ENCODE data around the gene IFNL3. TPM values are rescaled to one million over a fixed set of nuclear protein-coding genes. Genes with fewer than 3 reads are reported as not detected.

IFNL3 gene
- total RNA-seq, 1 donor, result not detected

DNA sequence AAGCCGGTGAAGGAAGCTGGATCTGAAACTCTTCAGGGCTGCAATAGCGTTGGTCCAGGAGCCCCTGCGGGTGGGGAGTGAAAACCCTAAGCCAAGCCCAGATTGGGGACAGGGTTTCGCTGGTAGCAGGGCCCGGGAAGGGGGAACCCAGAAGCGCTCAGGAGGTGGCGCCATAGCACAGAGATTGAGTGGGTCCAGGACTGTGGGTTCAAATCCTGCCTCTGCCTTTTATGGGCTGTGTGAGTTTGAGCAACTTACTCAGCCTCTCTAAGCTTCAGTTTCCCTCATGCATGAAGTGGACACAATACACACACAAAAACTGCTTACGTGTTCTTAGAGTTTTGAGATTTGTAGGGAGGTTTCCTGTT lies 32.4 kb downstream of the IFNL3 start:
- DNase-seq (ENCODE audit: low read depth), result no peak
- H3K4me3 ChIP-seq (ENCODE audit: low read depth, low read length), result no peak overlapping the region
- TF ChIP-seq CTCF (IDR thresholded peaks at IDR 0.05; ENCODE audit: insufficient read depth, low read depth, low read length), result peak; percentile 41

DNA sequence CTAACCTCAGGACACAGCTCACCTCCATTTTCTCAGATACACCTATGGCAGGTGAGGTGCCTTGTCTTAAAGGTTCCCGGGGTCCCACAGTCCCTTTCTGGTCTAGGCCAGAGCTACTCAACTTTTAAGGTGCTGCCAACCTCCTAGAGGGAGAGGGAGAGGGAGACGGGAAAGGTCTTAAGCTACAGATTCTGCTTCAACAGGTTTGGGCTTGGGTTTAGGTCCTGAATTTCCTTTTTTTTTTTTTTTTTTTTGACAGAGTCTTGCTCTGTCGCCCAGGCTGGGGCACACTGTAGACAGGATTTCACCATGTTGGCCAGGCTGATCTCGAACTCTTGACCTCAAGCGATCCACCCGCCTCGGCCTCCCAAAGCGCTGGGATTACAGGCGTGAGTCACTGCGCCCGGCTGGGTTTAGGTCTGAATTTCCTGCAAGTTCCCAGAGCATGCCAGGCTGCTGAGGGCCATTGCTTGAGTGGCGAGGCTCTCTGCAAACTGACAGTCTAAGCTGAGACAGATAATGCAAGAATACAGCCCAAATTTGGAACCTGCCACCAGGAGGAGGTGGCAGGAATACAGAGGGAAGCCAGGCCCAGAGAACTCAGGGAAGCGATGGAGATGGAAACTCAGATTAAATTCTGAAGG lies 33.0 kb downstream of the IFNL3 start:
- TF ChIP-seq CTCF (IDR thresholded peaks at IDR 0.05; ENCODE audit: insufficient read depth, low read depth, low read length), result no peak
- peak; percentile 17 for DNase-seq (ENCODE audit: low read depth)

GRCh38 chr19:39209196-39209595 lies 35.6 kb downstream of the IFNL3 start:
- no peak for TF ChIP-seq CTCF (IDR thresholded peaks at IDR 0.05; ENCODE audit: insufficient read depth, low read depth, low read length)
- DNase-seq (ENCODE audit: low read depth), result no peak
- H3K4me3 ChIP-seq (ENCODE audit: low read depth, low read length), result no peak overlapping the region

More for the DNA sequence above, 33.0 kb downstream of the IFNL3 start:
- no peak overlapping the region for H3K4me3 ChIP-seq (ENCODE audit: low read depth, low read length)

DNA sequence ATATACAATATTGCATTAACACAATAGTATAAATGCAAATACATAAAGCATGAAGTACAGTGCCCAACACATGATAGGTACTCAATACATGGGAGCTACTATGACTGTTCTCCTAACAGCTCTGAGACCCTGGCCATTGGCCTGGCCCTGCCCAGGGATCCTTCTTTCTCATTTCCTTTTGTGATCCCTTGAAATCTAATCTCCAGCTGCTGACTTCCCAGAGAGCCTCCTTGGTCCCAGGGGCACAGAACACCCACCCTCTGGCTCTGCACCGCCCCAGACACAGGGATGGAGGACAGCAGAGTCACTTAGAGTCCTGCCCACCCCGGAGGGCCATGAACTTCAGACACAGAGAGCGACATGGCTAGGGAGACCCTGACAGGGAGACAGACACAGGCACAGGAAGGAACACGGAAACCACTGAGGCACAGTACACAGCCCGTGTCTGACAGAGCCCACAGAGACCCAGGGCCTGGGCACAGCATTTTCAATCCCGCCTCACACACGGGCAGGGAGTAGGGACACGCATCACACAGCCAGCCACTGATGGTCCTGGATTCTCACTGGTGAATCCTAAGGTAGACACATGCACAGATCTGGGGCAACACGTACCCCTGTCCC lies 36.5 kb downstream of the IFNL3 start:
- TF ChIP-seq CTCF (IDR thresholded peaks at IDR 0.05; ENCODE audit: insufficient read depth, low read depth, low read length), result no peak
- no peak for DNase-seq (ENCODE audit: low read depth)
- no peak overlapping the region for H3K4me3 ChIP-seq (ENCODE audit: low read depth, low read length)

DNA sequence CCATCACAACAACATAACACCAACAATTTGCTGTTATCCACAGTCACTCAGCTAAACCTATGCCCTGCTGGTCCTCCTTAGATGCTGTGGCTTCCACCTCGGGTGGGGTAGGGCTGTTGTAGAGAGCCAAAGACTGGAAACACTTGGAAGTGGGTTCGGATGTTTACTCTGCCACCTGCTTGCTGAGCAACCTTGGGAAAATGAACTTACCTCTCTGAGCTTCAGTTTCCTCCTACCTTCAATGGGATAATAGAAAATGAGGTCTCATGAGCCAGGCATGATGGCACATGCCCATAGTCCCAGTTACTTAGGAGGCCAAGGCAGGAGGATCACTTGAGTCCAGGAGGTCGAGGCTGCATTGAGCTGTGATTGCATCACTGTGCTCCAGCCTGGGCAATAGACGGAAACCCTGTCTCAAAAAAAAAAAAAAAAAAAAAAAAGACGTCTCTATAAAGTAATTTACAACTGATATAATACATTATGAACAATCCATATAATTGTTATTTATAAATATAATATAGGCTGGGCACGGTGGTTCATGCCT lies 37.4 kb downstream of the IFNL3 start:
- H3K4me3 ChIP-seq (ENCODE audit: low read depth, low read length), result no peak overlapping the region
- DNase-seq (ENCODE audit: low read depth), result no peak
- no peak for TF ChIP-seq CTCF (IDR thresholded peaks at IDR 0.05; ENCODE audit: insufficient read depth, low read depth, low read length)

- TF ChIP-seq CTCF (IDR thresholded peaks at IDR 0.05; ENCODE audit: insufficient read depth, low read depth, low read length), result no peak
- no peak for DNase-seq (ENCODE audit: low read depth)
- no peak overlapping the region for H3K4me3 ChIP-seq (ENCODE audit: low read depth, low read length)
Measured at GRCh38 chr19:39206122-39206521, 38.7 kb downstream of the IFNL3 start.
